ENCODE data around the gene SMCR8. TPM values are rescaled to one million over a fixed set of nuclear protein-coding genes. Genes with fewer than 3 reads are reported as not detected.

SMCR8 gene
- total and polyA plus RNA-seq, 2 of the 13 experiments (the other 11 are each of a cell fraction or from before 2014, with no cell fraction given), result 7.6 to 11.8 TPM

GRCh38 chr17:18314731-18315561 lies at the start of gene SMCR8, which contains the start of gene TOP3A (continued):
- peak; percentile 65; the same call in 1 of the 2 replicates for TF ChIP-seq ZNF800 (CRISPR knock-in tag; IDR thresholded peaks at IDR 0.05)
- no peak for TF ChIP-seq SP140L (CRISPR knock-in tag; IDR thresholded peaks at IDR 0.05; ENCODE audit: borderline replicate concordance)
- TF ChIP-seq THAP11 (CRISPR knock-in tag; IDR thresholded peaks at IDR 0.05), result peak; percentile 99
- no peak; the same call in 1 of the 2 replicates for TF ChIP-seq GMEB2 (CRISPR knock-in tag; IDR thresholded peaks at IDR 0.05; ENCODE audit: low read depth)
- no peak for TF ChIP-seq TOE1 (CRISPR knock-in tag; IDR thresholded peaks at IDR 0.05)
- TF ChIP-seq HIVEP1 (CRISPR knock-in tag; IDR thresholded peaks at IDR 0.05), result no peak
- TF ChIP-seq KLF9 (CRISPR knock-in tag; IDR thresholded peaks at IDR 0.05; ENCODE audit: low read depth), result 0 out of 2 replicates have a peak, but pooled peaks have one; percentile 15
- TF ChIP-seq REL (CRISPR knock-in tag; conservative IDR thresholded peaks at IDR 0.05), result 0 out of 2 replicates have a peak, but pooled peaks have one; percentile 16
- no peak for TF ChIP-seq ZMAT5 (CRISPR knock-in tag; IDR thresholded peaks at IDR 0.05; ENCODE audit: borderline replicate concordance, low read depth)
- no peak for TF ChIP-seq U2AF1 (optimal IDR thresholded peaks at IDR 0.05; ENCODE audit: low read depth, low read length)
- no peak for TF ChIP-seq ZNF317 (CRISPR knock-in tag; IDR thresholded peaks at IDR 0.05)
- TF ChIP-seq ZNF761 (CRISPR knock-in tag; conservative IDR thresholded peaks at IDR 0.05), result no peak; the same call in 1 of the 2 replicates
- TF ChIP-seq EEA1 (CRISPR knock-in tag; IDR thresholded peaks at IDR 0.05; ENCODE audit: borderline replicate concordance), result peak; percentile 35; the same call in 1 of the 2 replicates
- no peak for TF ChIP-seq RFXANK (CRISPR knock-in tag; IDR thresholded peaks at IDR 0.05)
- TF ChIP-seq NBN (conservative IDR thresholded peaks at IDR 0.05), result no peak
- no peak for TF ChIP-seq CCAR2 (optimal IDR thresholded peaks at IDR 0.05; ENCODE audit: low read depth, low read length)
- peak; percentile 77; the same call in 1 of the 2 replicates for TF ChIP-seq RNF2 (conservative IDR thresholded peaks at IDR 0.05; ENCODE audit: low read depth)
- TF ChIP-seq ZNF264 (CRISPR knock-in tag; IDR thresholded peaks at IDR 0.05), result no peak
